Hepatocyte (in vitro differentiated cells): ENCODE results near the gene HLA-G. TPM values are rescaled to one million over a fixed set of nuclear protein-coding genes. Genes with fewer than 3 reads are reported as not detected.
A peak's percentile ranks its signal among the peaks of the same experiment; 100 is the strongest.

Experiments
- DNase-seq: peaks from one replicate; pipeline ENCODE4 v3.0.0-alpha.2; 2016; ENCODE audit warnings: low spot score
- H2AFZ ChIP-seq: fragments of 200-600 bp; sonication (generic); 2 replicates; pipeline ENCODE4 v1.6.0; 2016; ENCODE audit warnings: antibody characterized with exemption, mild to moderate bottlenecking
- H3K27ac ChIP-seq: fragments of 200-600 bp; sonication (generic); 2 replicates; pipeline ENCODE4 v1.5.1; 2016; ENCODE audit warnings: mild to moderate bottlenecking
- H3K27me3 ChIP-seq: fragments of 200-600 bp; sonication (generic); 2 replicates; pipeline ENCODE4 v1.6.1; 2016
- H3K36me3 ChIP-seq: fragments of 200-600 bp; sonication (generic); replicated peaks from 2 replicates; pipeline ENCODE4 v1.5.1; 2016; ENCODE audit warnings: low read depth; ENCODE audit not compliant: insufficient read depth
- H3K4me1 ChIP-seq: fragments of 200-600 bp; sonication (generic); 2 replicates; pipeline ENCODE4 v1.5.1; 2016; ENCODE audit warnings: mild to moderate bottlenecking, moderate library complexity; ENCODE audit not compliant: insufficient read depth
- H3K4me2 ChIP-seq: fragments of 200-600 bp; sonication (generic); 2 replicates; pipeline ENCODE4 v1.6.0; 2016
- H3K4me3 ChIP-seq: fragments of 200-600 bp; sonication (generic); 2 replicates; pipeline ENCODE4 v1.5.1; 2016; ENCODE audit warnings: mild to moderate bottlenecking
- H3K79me2 ChIP-seq: fragments of 200-600 bp; sonication (generic); 2 replicates; pipeline ENCODE4 v1.6.0; 2017; ENCODE audit warnings: mild to moderate bottlenecking
- H3K9me2 ChIP-seq: fragments of 200-600 bp; sonication (generic); replicated peaks from 2 replicates; pipeline ENCODE4 v1.6.0; 2017; ENCODE audit warnings: mild to moderate bottlenecking; ENCODE audit not compliant: insufficient read depth
- H3K9me3 ChIP-seq: fragments of 200-600 bp; sonication (generic); 2 replicates; pipeline ENCODE4 v1.5.1; 2016; ENCODE audit warnings: low read depth, mild to moderate bottlenecking
- H4K20me1 ChIP-seq: fragments of 200-600 bp; sonication (generic); 2 replicates; pipeline ENCODE4 v1.6.0; 2016; ENCODE audit warnings: mild to moderate bottlenecking; ENCODE audit not compliant: insufficient read depth, poor library complexity, severe bottlenecking
- EZH2 ChIP-seq: fragments of 200-600 bp; sonication (generic); IDR thresholded peaks from 2 replicates; pipeline ENCODE4 v1.6.1; 2016; ENCODE audit warnings: antibody characterized with exemption, mild to moderate bottlenecking, borderline replicate concordance
- EZH2phosphoT487 ChIP-seq: fragments of 200-600 bp; sonication (generic); IDR thresholded peaks from one replicate; pipeline ENCODE4 v1.6.1; 2018; ENCODE audit warnings: antibody characterized with exemption, mild to moderate bottlenecking, low read depth, moderate library complexity; ENCODE audit not compliant: unreplicated experiment, severe bottlenecking
- WGBS: methylation state at CpG from one replicate; pipeline ENCODE4 v1.1.6; 2016; ENCODE audit warnings: low lambda C conversion rate; ENCODE audit errors: missing lambda C conversion rate; 5-methylcytosine and 5-hydroxymethylcytosine counted together
- polyA plus RNA-seq: library from polyadenylated mRNA; unstranded; fragments of >200 nt; fragmentation: Nextera tagmentation; extraction: Ambion mirVana; gene quantifications from 2 replicates; pipeline ENCODE4 v1.2.1, GENCODE V29; 2016
- total RNA-seq: library from RNA; depleted of rRNA; stranded (reverse); fragments of >200 nt; gene quantifications from 2 replicates; pipeline ENCODE4 v1.2.3, GENCODE V29; 2014
- TF ChIP-seq, protein P1 (sequence below): fragments of 200-600 bp; sonication (generic); IDR thresholded peaks from 2 replicates; pipeline ENCODE4 v1.5.1; 2016; ENCODE audit warnings: antibody characterized with exemption, mild to moderate bottlenecking; ENCODE audit not compliant: poor library complexity

HLA-G gene
- total and polyA plus RNA-seq, 2 experiments from 2014 or later: 2.8 TPM; not detected in 1

DNA sequence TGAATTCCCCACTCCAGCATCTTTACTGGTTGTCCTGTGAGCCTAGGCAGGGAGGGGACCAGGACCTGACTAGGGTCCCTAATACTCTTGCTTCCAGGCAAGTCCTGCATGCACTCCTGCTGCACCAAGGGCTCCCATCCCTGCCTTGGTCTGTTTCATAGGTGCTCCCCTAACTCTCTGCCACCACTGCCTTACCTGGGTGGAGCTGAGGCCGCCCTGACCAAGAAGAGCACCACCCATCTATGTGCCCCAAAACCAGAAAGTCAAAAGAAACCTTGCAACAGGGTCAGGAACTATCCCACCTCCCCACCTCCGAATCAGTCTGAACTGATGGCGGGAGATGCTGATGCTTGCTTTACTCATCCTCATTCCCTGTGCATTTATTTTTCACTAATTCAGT is 23.6 kb downstream of the HLA-G start:
- 90% methylated on average over 3 of the region's 3 CpGs for WGBS
- H3K27ac ChIP-seq: no peak overlapping the region
- H3K79me2 ChIP-seq: no peaks in the 10 kb centered on the region
- H4K20me1 ChIP-seq: no peaks in the 10 kb centered on the region
- no peak for DNase-seq
- no peak overlapping the region for H3K4me3 ChIP-seq
- no peak overlapping the region for H2AFZ ChIP-seq
- H3K36me3 ChIP-seq: no peaks in the 10 kb centered on the region
- no peaks in the 10 kb centered on the region for H3K9me2 ChIP-seq
- H3K27me3 ChIP-seq: peaks cover 40% of the 10 kb centered on the region
- no peaks in the 10 kb centered on the region for H3K4me1 ChIP-seq
- no peak overlapping the region for H3K4me2 ChIP-seq
- H3K9me3 ChIP-seq: no peaks in the 10 kb centered on the region
- TF ChIP-seq, protein P1, sequence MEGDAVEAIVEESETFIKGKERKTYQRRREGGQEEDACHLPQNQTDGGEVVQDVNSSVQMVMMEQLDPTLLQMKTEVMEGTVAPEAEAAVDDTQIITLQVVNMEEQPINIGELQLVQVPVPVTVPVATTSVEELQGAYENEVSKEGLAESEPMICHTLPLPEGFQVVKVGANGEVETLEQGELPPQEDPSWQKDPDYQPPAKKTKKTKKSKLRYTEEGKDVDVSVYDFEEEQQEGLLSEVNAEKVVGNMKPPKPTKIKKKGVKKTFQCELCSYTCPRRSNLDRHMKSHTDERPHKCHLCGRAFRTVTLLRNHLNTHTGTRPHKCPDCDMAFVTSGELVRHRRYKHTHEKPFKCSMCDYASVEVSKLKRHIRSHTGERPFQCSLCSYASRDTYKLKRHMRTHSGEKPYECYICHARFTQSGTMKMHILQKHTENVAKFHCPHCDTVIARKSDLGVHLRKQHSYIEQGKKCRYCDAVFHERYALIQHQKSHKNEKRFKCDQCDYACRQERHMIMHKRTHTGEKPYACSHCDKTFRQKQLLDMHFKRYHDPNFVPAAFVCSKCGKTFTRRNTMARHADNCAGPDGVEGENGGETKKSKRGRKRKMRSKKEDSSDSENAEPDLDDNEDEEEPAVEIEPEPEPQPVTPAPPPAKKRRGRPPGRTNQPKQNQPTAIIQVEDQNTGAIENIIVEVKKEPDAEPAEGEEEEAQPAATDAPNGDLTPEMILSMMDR: no peak
- TF ChIP-seq EZH2: no peak
- no peak for TF ChIP-seq EZH2phosphoT487

DNA sequence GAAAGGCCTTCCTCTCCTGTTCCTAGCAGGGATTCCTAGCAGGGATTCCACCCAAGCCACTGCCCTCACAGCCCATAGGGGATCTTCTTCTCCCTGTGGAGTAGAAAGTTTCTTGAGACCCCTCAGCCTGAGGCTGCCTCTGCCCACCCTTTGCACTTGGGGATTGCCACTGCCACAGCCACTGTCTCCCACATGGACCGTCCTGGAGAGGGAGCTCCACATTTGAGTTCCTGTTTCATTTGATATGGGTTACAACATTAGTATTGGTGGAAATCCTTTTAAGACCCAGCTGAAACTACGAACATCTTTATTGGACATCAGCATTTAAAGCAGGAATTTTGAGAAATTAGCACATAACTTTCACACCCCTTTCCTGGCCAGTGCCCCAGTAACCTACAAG is 25.6 kb downstream of the HLA-G start:
- Histone ChIP-seq H3K27me3 (peaks cover 46% of the 10 kb centered on the region), H3K4me2 (no peak overlapping the region), H3K4me3 (no peak overlapping the region), H3K9me2 (no peaks in the 10 kb centered on the region), H3K9me3 (no peaks in the 10 kb centered on the region), H3K36me3 (no peaks in the 10 kb centered on the region), H3K27ac (no peak overlapping the region), H2AFZ (no peak overlapping the region), H3K4me1 (no peaks in the 10 kb centered on the region), H4K20me1 (no peaks in the 10 kb centered on the region), H3K79me2 (no peaks in the 10 kb centered on the region)
- WGBS: 77% methylated on average over 2 of the region's 2 CpGs
- TF ChIP-seq, protein P1: peak; percentile 7
- no peak for TF ChIP-seq EZH2phosphoT487
- no peak for DNase-seq

DNA sequence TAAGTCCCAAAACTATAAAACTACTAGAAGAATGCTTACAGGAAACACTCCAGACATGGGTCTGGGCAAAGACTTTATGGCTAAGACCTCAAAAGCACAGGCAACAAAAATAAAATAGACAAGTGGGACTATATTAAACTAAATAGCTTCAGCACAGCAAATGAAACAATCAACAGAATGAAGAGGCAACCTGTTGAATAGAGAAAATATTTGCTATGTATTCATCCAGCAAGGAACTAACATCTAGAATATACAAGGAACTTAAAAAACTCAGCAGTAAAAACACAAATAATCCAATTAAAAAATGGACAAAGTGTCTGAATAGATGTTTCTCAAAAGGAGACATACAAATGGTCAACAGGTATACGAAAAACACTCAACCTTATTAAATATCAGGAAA is 30.4 kb downstream of the HLA-G start:
- Histone ChIP-seq H3K36me3 (no peaks in the 10 kb centered on the region), H2AFZ (no peak overlapping the region), H3K4me3 (no peak overlapping the region), H3K9me2 (no peaks in the 10 kb centered on the region), H3K4me1 (no peaks in the 10 kb centered on the region), H3K79me2 (no peaks in the 10 kb centered on the region), H4K20me1 (no peaks in the 10 kb centered on the region), H3K27ac (no peak overlapping the region), H3K27me3 (peaks cover 43% of the 10 kb centered on the region), H3K4me2 (no peak overlapping the region), H3K9me3 (no peaks in the 10 kb centered on the region)
- no peak for TF ChIP-seq EZH2
- no peak for TF ChIP-seq EZH2phosphoT487
- TF ChIP-seq, protein P1: no peak
- WGBS: 92% methylated on average over 1 of the region's 1 CpG
- no peak for DNase-seq
